Left ventricle myocardium inferior (tissue), 1 donor: ENCODE data around the gene SRSF5. TPM values are rescaled to one million over a fixed set of nuclear protein-coding genes. Genes with fewer than 3 reads are reported as not detected.

Experiments used
- DNase-seq: peaks from one replicate; pipeline ENCODE4 v3.0.0-alpha.2; 2020
- H3K27ac ChIP-seq: fragments of 200-600 bp; replicated peaks from 2 replicates; pipeline ENCODE4 v1.8.0; 2021
- H3K27me3 ChIP-seq: fragments of 200-600 bp; 2 replicates; pipeline ENCODE4 v1.8.0; 2021; ENCODE audit warnings: low read depth
- H3K36me3 ChIP-seq: fragments of 200-600 bp; 2 replicates; pipeline ENCODE4 v1.8.0; 2021
- H3K4me1 ChIP-seq: fragments of 200-600 bp; 2 replicates; pipeline ENCODE4 v1.8.0; 2021
- H3K4me3 ChIP-seq: fragments of 200-600 bp; 2 replicates; pipeline ENCODE4 v1.8.0; 2021; ENCODE audit warnings: mild to moderate bottlenecking, moderate library complexity
- H3K9me3 ChIP-seq: fragments of 200-600 bp; replicated peaks from 2 replicates; pipeline ENCODE4 v1.8.0; 2021
- intact Hi-C: fragments of 100-400 bp; cut with micrococcal nuclease; formaldehyde crosslinking; loops from one replicate; pipeline ENCODE4 v1.11.0; 2022
- total RNA-seq: library from RNA; stranded (reverse); fragmentation: NEBNext Ultra II Directional; extraction: Animal tissue kit (Norgen Biotek cat#: 25700); gene quantifications from one replicate; pipeline ENCODE4 v1.2.1, GENCODE V29; 2021
- TF ChIP-seq, protein P1 (sequence below): fragments of 200-600 bp; IDR thresholded peaks from 2 replicates; pipeline ENCODE4 v1.8.0; 2021; ENCODE audit warnings: antibody characterized with exemption, mild to moderate bottlenecking, borderline replicate concordance
- donor health status: DM: no; HTN: yes; CAD: no; lungs with severe emphysema.

The SRSF5 gene
- total RNA-seq, 1 donor from 2014 or later = 167 TPM

DNA sequence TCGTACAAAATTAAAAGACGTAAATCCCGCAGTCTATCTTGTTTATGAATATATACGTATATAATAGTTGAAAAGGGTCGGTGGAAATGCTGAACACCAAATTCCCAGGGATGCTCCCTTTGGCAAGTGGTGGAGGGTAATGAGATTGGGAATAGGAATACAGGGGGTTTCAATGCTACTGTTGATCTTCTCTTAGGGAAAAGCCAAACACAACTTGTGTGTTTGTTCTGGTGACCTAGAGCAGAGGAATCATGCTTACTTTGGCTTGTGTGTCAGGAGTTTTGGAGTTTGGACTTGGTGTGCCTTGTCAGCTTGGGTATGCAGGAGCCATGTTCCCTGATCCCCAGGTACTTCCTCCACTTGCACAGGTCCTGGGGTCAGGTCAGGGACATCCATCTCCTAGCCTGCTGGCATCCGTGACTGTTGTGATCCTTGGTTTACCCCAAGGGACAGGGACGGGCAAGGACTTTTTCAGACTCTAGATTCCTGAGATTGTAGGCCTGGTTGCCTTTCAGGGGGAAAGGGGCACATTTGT, 26.0 kb downstream of the SRSF5 start:
- DNase-seq = no peak
- Histone ChIP-seq H3K36me3 (no peaks in the 10 kb centered on the region), H3K27ac (no peak overlapping the region), H3K4me3 (no peak overlapping the region), H3K4me1 (peaks cover 9% of the 10 kb centered on the region), H3K27me3 (no peaks in the 10 kb centered on the region), H3K9me3 (no peaks in the 10 kb centered on the region)
- TF ChIP-seq, protein P1, sequence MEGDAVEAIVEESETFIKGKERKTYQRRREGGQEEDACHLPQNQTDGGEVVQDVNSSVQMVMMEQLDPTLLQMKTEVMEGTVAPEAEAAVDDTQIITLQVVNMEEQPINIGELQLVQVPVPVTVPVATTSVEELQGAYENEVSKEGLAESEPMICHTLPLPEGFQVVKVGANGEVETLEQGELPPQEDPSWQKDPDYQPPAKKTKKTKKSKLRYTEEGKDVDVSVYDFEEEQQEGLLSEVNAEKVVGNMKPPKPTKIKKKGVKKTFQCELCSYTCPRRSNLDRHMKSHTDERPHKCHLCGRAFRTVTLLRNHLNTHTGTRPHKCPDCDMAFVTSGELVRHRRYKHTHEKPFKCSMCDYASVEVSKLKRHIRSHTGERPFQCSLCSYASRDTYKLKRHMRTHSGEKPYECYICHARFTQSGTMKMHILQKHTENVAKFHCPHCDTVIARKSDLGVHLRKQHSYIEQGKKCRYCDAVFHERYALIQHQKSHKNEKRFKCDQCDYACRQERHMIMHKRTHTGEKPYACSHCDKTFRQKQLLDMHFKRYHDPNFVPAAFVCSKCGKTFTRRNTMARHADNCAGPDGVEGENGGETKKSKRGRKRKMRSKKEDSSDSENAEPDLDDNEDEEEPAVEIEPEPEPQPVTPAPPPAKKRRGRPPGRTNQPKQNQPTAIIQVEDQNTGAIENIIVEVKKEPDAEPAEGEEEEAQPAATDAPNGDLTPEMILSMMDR = no peak
- intact Hi-C loops = no loop called here

DNA sequence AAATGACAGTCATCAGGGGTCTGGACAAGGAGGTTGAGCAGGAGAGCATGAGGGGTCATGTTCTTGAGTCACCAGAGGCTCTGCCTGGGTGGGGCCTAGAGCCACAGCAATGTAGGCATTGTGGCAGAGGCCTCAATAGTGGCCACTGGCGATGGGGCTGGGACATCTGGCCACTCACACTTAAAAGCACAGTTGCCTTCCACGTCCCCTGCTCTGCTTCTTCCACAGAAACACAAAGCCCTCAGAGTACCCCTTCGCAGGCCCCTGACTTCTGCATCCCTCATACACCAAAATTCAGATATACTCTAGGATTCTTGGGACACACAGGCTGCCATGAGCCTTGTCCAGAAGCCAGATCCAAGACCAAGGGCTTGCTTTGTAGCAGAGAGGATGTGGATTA, 27.8 kb downstream of the SRSF5 start:
- Histone ChIP-seq H3K4me1 (peaks cover 9% of the 10 kb centered on the region), H3K27me3 (no peaks in the 10 kb centered on the region), H3K9me3 (no peaks in the 10 kb centered on the region), H3K36me3 (no peaks in the 10 kb centered on the region), H3K4me3 (no peak overlapping the region), H3K27ac (no peak overlapping the region)
- intact Hi-C loops = no loop called here
- TF ChIP-seq, protein P1 = no peak
- DNase-seq = no peak

DNA sequence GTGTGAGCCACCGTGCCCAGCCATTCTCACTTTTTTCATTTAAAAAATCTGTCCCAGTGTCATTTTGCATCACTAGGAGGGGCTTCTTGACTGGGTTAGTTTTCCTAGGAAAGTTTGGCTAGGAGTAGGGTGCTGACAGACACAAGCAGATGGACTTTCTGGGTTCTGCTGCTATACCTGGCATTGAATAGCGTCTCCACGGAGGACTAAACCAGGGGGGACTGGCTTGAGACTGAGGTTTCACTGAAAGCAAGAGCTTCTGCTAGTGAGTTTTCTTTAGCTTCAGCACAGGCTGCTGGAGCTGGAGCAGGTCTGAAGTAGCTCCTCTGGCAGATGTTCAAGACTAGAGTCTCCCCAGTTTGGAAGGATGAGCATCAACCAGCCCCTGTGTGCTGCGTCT, 28.7 kb downstream of the SRSF5 start:
- H3K27ac ChIP-seq = no peak overlapping the region
- H3K36me3 ChIP-seq = no peaks in the 10 kb centered on the region
- H3K9me3 ChIP-seq = no peaks in the 10 kb centered on the region
- TF ChIP-seq, protein P1 = no peak
- H3K27me3 ChIP-seq = peaks cover 2% of the 10 kb centered on the region
- H3K4me1 ChIP-seq = peaks cover 9% of the 10 kb centered on the region
- H3K4me3 ChIP-seq = no peak overlapping the region
- no peak for DNase-seq
- intact Hi-C loops = no loop called here

DNA sequence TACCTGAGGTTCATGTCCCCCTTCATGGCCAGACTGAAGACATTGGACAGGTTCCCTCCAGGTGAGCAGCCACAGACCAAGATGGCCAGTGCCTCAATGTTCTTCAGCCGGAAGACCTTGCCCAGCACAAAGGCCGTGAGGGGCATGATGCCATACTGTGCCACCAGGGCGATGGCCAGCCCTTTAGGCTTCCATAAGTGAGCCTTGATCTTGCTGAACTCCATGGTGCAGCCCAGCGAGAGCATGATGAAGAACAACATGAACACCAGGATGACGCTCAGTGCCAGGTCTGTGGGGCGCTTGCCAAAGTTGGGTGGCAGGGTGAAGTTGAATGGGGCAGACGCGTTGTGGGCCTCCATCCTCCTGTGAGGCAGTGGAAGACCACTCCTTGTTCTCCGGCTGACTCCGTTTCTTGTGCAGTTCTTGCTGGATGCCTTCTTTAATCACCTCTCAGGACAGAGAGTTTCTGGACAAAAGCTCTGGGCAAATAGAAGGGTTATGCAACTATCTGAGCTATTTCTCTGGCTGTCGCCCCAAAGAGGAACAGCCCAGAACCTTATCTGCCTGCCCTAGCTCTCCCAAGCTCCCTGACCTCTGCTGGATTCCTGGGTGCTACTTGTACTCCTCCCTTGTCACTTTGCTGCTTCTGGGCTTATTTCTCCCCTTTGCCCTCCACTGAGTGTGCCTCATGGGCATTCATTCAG, 30.0 kb downstream of the SRSF5 start, which contains the start of gene SLC10A1:
TSS of gene SLC10A1 (minus strand) at position 445 of the 704 bp plus-strand sequence. CDS start at position 359, 86 bp downstream.
- Histone ChIP-seq H3K27me3 (peaks cover 7% of the 10 kb centered on the region), H3K4me1 (peaks cover 9% of the 10 kb centered on the region), H3K9me3 (peaks cover 6% of the 10 kb centered on the region), H3K36me3 (no peaks in the 10 kb centered on the region), H3K4me3 (no peak within 1 kb of the TSS), H3K27ac (no peak within 1 kb of the TSS)
- intact Hi-C loops = no loop called here
- no peak for DNase-seq
- TF ChIP-seq, protein P1 = no peak

DNA sequence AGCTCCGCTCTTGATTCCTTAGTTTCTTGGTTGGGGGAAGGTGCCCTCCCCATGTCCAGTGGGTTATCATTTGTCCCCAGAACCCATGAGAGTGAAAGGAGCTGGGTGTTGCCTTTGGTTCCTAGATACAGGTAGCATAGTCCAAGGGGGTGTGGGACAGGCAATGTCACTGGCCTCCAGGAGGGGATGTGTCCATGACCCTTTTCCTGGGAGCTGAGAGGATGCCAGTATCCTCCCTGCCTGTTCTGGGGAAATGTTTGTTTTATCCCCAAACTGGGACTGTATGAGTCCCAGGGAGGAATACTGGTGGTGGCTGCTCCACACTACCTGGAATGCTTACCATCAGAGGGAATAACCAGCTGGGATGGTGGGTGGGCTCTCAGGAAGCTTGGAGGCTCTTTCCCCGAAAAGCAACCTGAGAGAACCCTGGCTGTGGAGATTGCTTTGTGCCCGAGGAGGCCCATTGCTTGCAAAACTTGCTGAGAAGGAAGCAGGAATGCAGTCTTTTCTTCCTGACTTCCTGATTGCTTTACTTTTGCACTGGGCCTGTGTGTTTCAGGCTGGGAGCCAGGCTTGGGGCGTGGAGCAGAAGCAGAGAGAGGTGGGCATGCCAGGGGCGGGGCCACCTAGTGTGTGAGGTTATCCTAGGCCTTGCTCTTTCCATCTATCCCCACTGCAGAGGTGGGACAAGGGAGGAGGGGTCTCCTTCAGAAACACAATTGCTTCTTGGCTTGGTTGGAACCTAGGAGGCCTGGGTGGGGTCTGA, 30.8 kb downstream of the SRSF5 start:
- Histone ChIP-seq H3K4me1 (peaks cover 9% of the 10 kb centered on the region), H3K4me3 (no peak overlapping the region), H3K36me3 (no peaks in the 10 kb centered on the region), H3K27me3 (peaks cover 7% of the 10 kb centered on the region), H3K27ac (no peak overlapping the region), H3K9me3 (peaks cover 6% of the 10 kb centered on the region)
- intact Hi-C loops = no loop called here
- TF ChIP-seq, protein P1 = no peak
- DNase-seq = no peak
